Mucosa of descending colon (tissue), 3 donors: Measurements from ENCODE around the gene TSPO. TPM values are rescaled to one million over a fixed set of nuclear protein-coding genes. Genes with fewer than 3 reads are reported as not detected.

Experiments used
- ATAC-seq: fragments of 200-7000 bp; cut with Tn5 transposase; one replicate; pipeline ENCODE4 v1.9.1; 2020; ENCODE audit warnings: mild to moderate bottlenecking, moderate library complexity
- DNase-seq, 3 donors: peaks; one replicate each; pipeline ENCODE4 v3.0.0-alpha.2; 2020
- H3K36me3 ChIP-seq: fragments of 200-600 bp; one replicate; pipeline ENCODE4 v1.8.0; 2021; ENCODE audit warnings: low read depth, mild to moderate bottlenecking
- H3K4me1 ChIP-seq: fragments of 200-600 bp; one replicate; pipeline ENCODE4 v1.8.0; 2021; ENCODE audit warnings: low read depth, mild to moderate bottlenecking
- H3K4me3 ChIP-seq: fragments of 200-600 bp; one replicate; pipeline ENCODE4 v1.8.0; 2021; ENCODE audit warnings: mild to moderate bottlenecking
- H3K9me3 ChIP-seq: fragments of 200-600 bp; one replicate; pipeline ENCODE4 v1.8.0; 2021; ENCODE audit warnings: mild to moderate bottlenecking
- CTCF ChIP-seq: fragments of 200-600 bp; IDR thresholded peaks from one replicate; pipeline ENCODE4 v1.8.0; 2022; ENCODE audit warnings: antibody characterized with exemption, mild to moderate bottlenecking
- intact Hi-C, 2 donors: fragments of 100-400 bp; cut with DNase I in 1 of 2; cut with micrococcal nuclease in 1 of 2; formaldehyde crosslinking; loops; one replicate each; pipeline versions ENCODE4 v1.11.0 to v1.11.1; 2022; cut with DNase I, micrococcal nuclease
- total RNA-seq, 3 donors: library from RNA; stranded (reverse); fragmentation: NEBNext Ultra II Directional in 2 of 3; extraction: Animal tissue kit (Norgen Biotek cat#: 25700) in 2 of 3; gene quantifications; one replicate each; pipeline versions ENCODE4 v1.2.1 to v1.2.4, GENCODE V29; 2021 to 2023
- donor health status: DM: no; HTN: no; CAD: no; lungs with moderate emphysema.
- donor health status: DM: no; HTN: no; CAD: no.
- donor health status: DM: no; HTN: yes; CAD: no.

The TSPO gene
- total RNA-seq, 3 donors from 2014 or later: 134 to 281 (median 236) TPM

GRCh38 chr22:43207386-43207785 lies 56.0 kb downstream of the TSPO start:
- Histone ChIP-seq H3K4me3 (no peak overlapping the region), H3K4me1 (no peaks in the 10 kb centered on the region), H3K9me3 (no peaks in the 10 kb centered on the region), H3K36me3 (no peaks in the 10 kb centered on the region)
- intact Hi-C loops: no loop called here
- TF ChIP-seq CTCF: no peak
- ATAC-seq (no peak), DNase-seq (peak in 1 of 3 donors; percentile 31)

GRCh38 chr22:43207849-43208702 lies 56.7 kb downstream of the TSPO start:
- peak in 1 of 3 donors; percentile 27 for DNase-seq
- H3K4me1 ChIP-seq: no peaks in the 10 kb centered on the region
- no peak overlapping the region for H3K4me3 ChIP-seq
- no peak for ATAC-seq
- TF ChIP-seq CTCF: no peak
- intact Hi-C loops: no loop called here
- H3K36me3 ChIP-seq: no peaks in the 10 kb centered on the region
- H3K9me3 ChIP-seq: no peaks in the 10 kb centered on the region

- TF ChIP-seq CTCF: no peak
- Histone ChIP-seq H3K4me3 (no peak overlapping the region), H3K4me1 (no peaks in the 10 kb centered on the region), H3K9me3 (no peaks in the 10 kb centered on the region), H3K36me3 (no peaks in the 10 kb centered on the region)
- intact Hi-C loops: no loop called here
- ATAC-seq (no peak), DNase-seq (peak in 1 of 3 donors; percentile 29)
Measured at GRCh38 chr22:43208703-43209522, 57.6 kb downstream of the TSPO start.

GRCh38 chr22:43209523-43209890 lies 58.1 kb downstream of the TSPO start:
- intact Hi-C loops: no loop called here
- DNase-seq (peak in 1 of 3 donors; percentile 33), ATAC-seq (no peak)
- Histone ChIP-seq H3K9me3 (no peaks in the 10 kb centered on the region), H3K4me3 (no peak overlapping the region), H3K4me1 (no peaks in the 10 kb centered on the region), H3K36me3 (no peaks in the 10 kb centered on the region)
- TF ChIP-seq CTCF: no peak

GRCh38 chr22:43209971-43210370 lies 58.6 kb downstream of the TSPO start:
- H3K9me3 ChIP-seq: no peaks in the 10 kb centered on the region
- ATAC-seq (no peak), DNase-seq (peak in 1 of 3 donors; percentile 34)
- TF ChIP-seq CTCF: no peak
- no peaks in the 10 kb centered on the region for H3K4me1 ChIP-seq
- intact Hi-C loops: no loop called here
- H3K36me3 ChIP-seq: no peaks in the 10 kb centered on the region
- no peak overlapping the region for H3K4me3 ChIP-seq
